Fibroblast of lung (primary cell): ENCODE data around the gene GATA3. TPM values are rescaled to one million over a fixed set of nuclear protein-coding genes. Genes with fewer than 3 reads are reported as not detected.

Experiments used
- DNase-seq, 2 donors: peaks; one replicate each; pipeline versions ENCODE4 v3.0.0 to v3.0.0-alpha.2; 2010; ENCODE audit warnings: low read depth in 2 of 2
- H2AFZ ChIP-seq: 2 replicates; pipeline ENCODE4 v1.5.1; 2012; ENCODE audit warnings: low read length, control low read depth, inconsistent platforms
- H3K27ac ChIP-seq: 2 replicates; pipeline ENCODE4 v1.5.1; 2011; ENCODE audit warnings: low read length, control low read depth; ENCODE audit not compliant: insufficient read depth
- H3K27me3 ChIP-seq: 2 replicates; pipeline ENCODE4 v1.5.1; 2011; ENCODE audit warnings: mild to moderate bottlenecking, low read length; ENCODE audit not compliant: control insufficient read depth, insufficient read depth
- H3K36me3 ChIP-seq: 2 replicates; pipeline ENCODE4 v1.5.1; 2011; ENCODE audit warnings: low read length; ENCODE audit not compliant: control insufficient read depth, insufficient read depth
- H3K4me1 ChIP-seq: 2 replicates; pipeline ENCODE4 v1.5.1; 2011; ENCODE audit warnings: low read length; ENCODE audit not compliant: control insufficient read depth, insufficient read depth; ENCODE audit errors: extremely low read depth
- H3K4me2 ChIP-seq: 2 replicates; pipeline ENCODE4 v1.5.1; 2011; ENCODE audit warnings: low read length, control low read depth; ENCODE audit not compliant: insufficient read depth; ENCODE audit errors: extremely low read depth
- H3K4me3 ChIP-seq, 4 experiments: fragments of 200-600 bp in 1 of 4; sonication (generic) in 1 of 4; replicated peaks in 1 of 4; 2 replicates each; pipeline ENCODE4 v1.5.1; 2011 to 2016; ENCODE audit warnings: low read length in 4 of 4, low read depth in 3 of 4, mild to moderate bottlenecking in 3 of 4, control low read depth in 2 of 4, inconsistent platforms in 1 of 4, mixed read lengths in 1 of 4; ENCODE audit not compliant: insufficient read depth in 1 of 4; ENCODE audit errors: control extremely low read depth in 1 of 4
- H3K79me2 ChIP-seq: 2 replicates; pipeline ENCODE4 v1.5.1; 2012; ENCODE audit warnings: mild to moderate bottlenecking, low read length, inconsistent platforms; ENCODE audit not compliant: control insufficient read depth, insufficient read depth
- H3K9ac ChIP-seq: 2 replicates; pipeline ENCODE4 v1.5.1; 2011; ENCODE audit warnings: mild to moderate bottlenecking, low read length, control low read depth; ENCODE audit not compliant: insufficient read depth
- H3K9me3 ChIP-seq: 2 replicates; pipeline ENCODE4 v1.5.1; 2012; ENCODE audit warnings: low read depth, low read length; ENCODE audit not compliant: control insufficient read depth, insufficient read depth
- H4K20me1 ChIP-seq: 2 replicates; pipeline ENCODE4 v1.5.1; 2011; ENCODE audit warnings: low read length; ENCODE audit not compliant: control insufficient read depth, insufficient read depth; ENCODE audit errors: extremely low read depth
- CTCF ChIP-seq, 2 donors: IDR thresholded peaks in 1 of 2; conservative IDR thresholded peaks in 1 of 2; 1 replicate in 1 of 2; 2 replicates in 1 of 2; pipeline ENCODE4 v1.5.1; 2011 to 2012; ENCODE audit warnings: low read length in 2 of 2, control low read depth in 1 of 2, inconsistent platforms in 1 of 2, low read depth in 1 of 2, mild to moderate bottlenecking in 1 of 2
- EZH2 ChIP-seq: IDR thresholded peaks from 2 replicates; pipeline ENCODE4 v1.5.1; 2012; ENCODE audit warnings: low read length, control low read depth, mild to moderate bottlenecking; ENCODE audit errors: missing control alignments
- polyA plus RNA-seq, 2 donors: library from polyadenylated mRNA; depleted of rRNA in 1 of 2; stranded (reverse) in 1 of 2; unstranded in 1 of 2; fragments of >200 nt; gene quantifications; 2 replicates each; pipeline ENCODE4 v1.2.1, GENCODE V29; 2011 to 2012; ENCODE audit warnings: missing spikeins in 1 of 2
- total RNA-seq: library from RNA; depleted of rRNA; stranded (reverse); fragments of >200 nt; gene quantifications from 2 replicates; pipeline ENCODE4 v1.2.1, GENCODE V29; 2014

The GATA3 gene
- total and polyA plus RNA-seq, 2 donors (not counting 1 experiment from before 2014, with no cell fraction given): not detected

- H3K27me3 ChIP-seq: peaks cover 89% of the 10 kb centered on the region
- H3K9ac ChIP-seq: no peak overlapping the region
- no peaks in the 10 kb centered on the region for H4K20me1 ChIP-seq
- no peaks in the 10 kb centered on the region for H3K36me3 ChIP-seq
- H3K4me3 ChIP-seq: no peak overlapping the region
- H3K4me2 ChIP-seq: no peak overlapping the region
- no peaks in the 10 kb centered on the region for H3K9me3 ChIP-seq
- DNase-seq: no peak
- H3K79me2 ChIP-seq: no peaks in the 10 kb centered on the region
- TF ChIP-seq CTCF (conservative IDR thresholded peaks at IDR 0.05 in 1 of 2, IDR thresholded peaks at IDR 0.05 in 1 of 2; ENCODE audit: low read depth in 1 of 2, low read length in 2 of 2) (no peak), EZH2 (no peak)
- H3K4me1 ChIP-seq: no peaks in the 10 kb centered on the region
- H2AFZ ChIP-seq: no peak overlapping the region
- no peak overlapping the region for H3K27ac ChIP-seq
Observed at GRCh38 chr10:8041284-8041991, 13.1 kb upstream of the GATA3 start.

GRCh38 chr10:8041992-8042720, 12.3 kb upstream of the GATA3 start:
- Histone ChIP-seq H4K20me1 (no peaks in the 10 kb centered on the region), H3K79me2 (no peaks in the 10 kb centered on the region), H3K4me3 (no peak overlapping the region), H3K36me3 (no peaks in the 10 kb centered on the region), H3K9me3 (no peaks in the 10 kb centered on the region), H3K27me3 (peaks cover 89% of the 10 kb centered on the region), H3K27ac (no peak overlapping the region), H3K9ac (no peak overlapping the region), H3K4me2 (no peak overlapping the region), H2AFZ (no peak overlapping the region), H3K4me1 (no peaks in the 10 kb centered on the region)
- DNase-seq: no peak
- TF ChIP-seq CTCF (conservative IDR thresholded peaks at IDR 0.05 in 1 of 2, IDR thresholded peaks at IDR 0.05 in 1 of 2; ENCODE audit: low read depth in 1 of 2, low read length in 2 of 2) (no peak), EZH2 (peak; percentile 83)

- Histone ChIP-seq H3K36me3 (no peaks in the 10 kb centered on the region), H3K9ac (no peak overlapping the region), H3K79me2 (no peaks in the 10 kb centered on the region), H3K4me2 (no peak overlapping the region), H2AFZ (no peak overlapping the region), H3K27ac (no peak overlapping the region), H3K27me3 (peaks cover 90% of the 10 kb centered on the region), H3K4me3 (no peak overlapping the region), H3K9me3 (no peaks in the 10 kb centered on the region), H3K4me1 (no peaks in the 10 kb centered on the region), H4K20me1 (no peaks in the 10 kb centered on the region)
- TF ChIP-seq EZH2: peak; percentile 24
- TF ChIP-seq CTCF (conservative IDR thresholded peaks at IDR 0.05 in 1 of 2, IDR thresholded peaks at IDR 0.05 in 1 of 2; ENCODE audit: low read depth in 1 of 2, low read length in 2 of 2): no peak
- DNase-seq: no peak
Observed at GRCh38 chr10:8042721-8043568, 11.5 kb upstream of the GATA3 start.
